ENCODE measurements around the gene LRRC52.
A peak's percentile ranks its signal among the peaks of the same experiment; 100 is the strongest.

The LRRC52 gene

GRCh38 chr1:165537356-165538109, 6.3 kb upstream of the LRRC52 start:
- peak; percentile 90 for DNase-seq

- DNase-seq: peak; percentile 34
These were observed 4.5 kb upstream of the LRRC52 start for GRCh38 chr1:165539306-165539705.

GRCh38 chr1:165539908-165540307, 3.9 kb upstream of the LRRC52 start:
- DNase-seq: no peak

- DNase-seq: no peak
These were observed 1.7 kb upstream of the LRRC52 start for GRCh38 chr1:165542015-165542631.

- DNase-seq: no peak
These were observed 1.2 kb upstream of the LRRC52 start for GRCh38 chr1:165542647-165543046.

- DNase-seq: no peak
These were observed 1.2 kb downstream of the LRRC52 start for GRCh38 chr1:165544996-165545395.

GRCh38 chr1:165545974-165546373, 2.2 kb downstream of the LRRC52 start:
- DNase-seq: no peak

- DNase-seq: no peak
These were observed 6.2 kb downstream of the LRRC52 start for GRCh38 chr1:165549973-165550372.

- no peak for DNase-seq
These were observed 7.7 kb downstream of the LRRC52 start for GRCh38 chr1:165551469-165551868.

GRCh38 chr1:165560883-165561656, 17.3 kb downstream of the LRRC52 start:
- DNase-seq: no peak

GRCh38 chr1:165562571-165562970, 18.8 kb downstream of the LRRC52 start:
- peak; percentile 27 for DNase-seq

- DNase-seq: no peak
These were observed 19.8 kb downstream of the LRRC52 start for GRCh38 chr1:165563551-165563950.

GRCh38 chr1:165564561-165564960, 20.8 kb downstream of the LRRC52 start:
- no peak for DNase-seq

GRCh38 chr1:165565751-165566490, 22.1 kb downstream of the LRRC52 start:
- DNase-seq: peak; percentile 12

GRCh38 chr1:165570078-165570477, 26.3 kb downstream of the LRRC52 start:
- DNase-seq: no peak

- DNase-seq: no peak
These were observed 30.0 kb downstream of the LRRC52 start for GRCh38 chr1:165573787-165574186.

- DNase-seq: no peak
These were observed 30.5 kb downstream of the LRRC52 start for GRCh38 chr1:165574295-165574694.

GRCh38 chr1:165575468-165576099, 31.8 kb downstream of the LRRC52 start:
- DNase-seq: no peak

- no peak for DNase-seq
These were observed 32.7 kb downstream of the LRRC52 start for GRCh38 chr1:165576536-165576935.

- no peak for DNase-seq
These were observed 33.9 kb downstream of the LRRC52 start for GRCh38 chr1:165577707-165578106.

- no peak for DNase-seq
These were observed 37.4 kb downstream of the LRRC52 start for GRCh38 chr1:165580931-165581871.
